Liver (tissue), 9 donors: ENCODE measurements around the gene PPP2R2C. TPM values are rescaled to one million over a fixed set of nuclear protein-coding genes. Genes with fewer than 3 reads are reported as not detected.

ENCODE experiments used
- DNase-seq: peaks from one replicate; pipeline ENCODE4 v3.0.0-alpha.2; 2017; ENCODE audit warnings: low spot score
- H3K27ac ChIP-seq, 2 donors: one replicate each; pipeline ENCODE4 v1.7.0; 2013; ENCODE audit warnings: inconsistent platforms in 2 of 2, low read length in 2 of 2, control low read depth in 1 of 2, low read depth in 1 of 2, mild to moderate bottlenecking in 1 of 2
- H3K27me3 ChIP-seq, 4 donors: one replicate each; pipeline versions ENCODE4 v1.6.1 to v1.7.0; 2013; ENCODE audit warnings: low read length in 3 of 4, inconsistent platforms in 1 of 4, mild to moderate bottlenecking in 1 of 4, moderate library complexity in 1 of 4; ENCODE audit not compliant: control insufficient read depth in 4 of 4, insufficient read depth in 4 of 4
- H3K36me3 ChIP-seq, 4 donors: one replicate each; pipeline versions ENCODE4 v1.6.1 to v1.7.0; 2013; ENCODE audit warnings: low read length in 3 of 4, mild to moderate bottlenecking in 3 of 4, low read depth in 1 of 4, moderate library complexity in 1 of 4; ENCODE audit not compliant: control insufficient read depth in 4 of 4, insufficient read depth in 3 of 4
- H3K4me1 ChIP-seq, 4 donors: one replicate each; pipeline versions ENCODE4 v1.6.1 to v1.7.0; 2013; ENCODE audit warnings: low read length in 3 of 4, mild to moderate bottlenecking in 3 of 4, moderate library complexity in 1 of 4; ENCODE audit not compliant: control insufficient read depth in 4 of 4, insufficient read depth in 4 of 4
- H3K4me3 ChIP-seq, 3 donors: one replicate each; pipeline versions ENCODE4 v1.6.1 to v1.7.0; 2013; ENCODE audit warnings: low read length in 3 of 3, control low read depth in 1 of 3, low read depth in 1 of 3, mild to moderate bottlenecking in 1 of 3
- H3K9ac ChIP-seq, 2 donors: one replicate each; pipeline ENCODE4 v1.7.0; 2013; ENCODE audit warnings: low read length in 2 of 2, mild to moderate bottlenecking in 2 of 2, moderate library complexity in 2 of 2, control low read depth in 1 of 2, low read depth in 1 of 2
- H3K9me3 ChIP-seq, 4 donors: one replicate each; pipeline versions ENCODE4 v1.6.1 to v1.7.0; 2013; ENCODE audit warnings: low read length in 3 of 4; ENCODE audit not compliant: control insufficient read depth in 4 of 4
- EGR1 ChIP-seq, 2 donors: IDR thresholded peaks; 2 replicates each; pipeline ENCODE4 v1.6.1; 2016 to 2018; ENCODE audit warnings: antibody characterized with exemption in 2 of 2, low read depth in 2 of 2
- FOXA1 ChIP-seq: IDR thresholded peaks from 2 replicates; pipeline ENCODE4 v1.6.1; 2016; ENCODE audit warnings: antibody characterized with exemption
- FOXA2 ChIP-seq: IDR thresholded peaks from 2 replicates; pipeline ENCODE4 v1.6.1; 2016; ENCODE audit warnings: antibody characterized with exemption
- GABPA ChIP-seq, 2 donors: IDR thresholded peaks in 1 of 2; conservative IDR thresholded peaks in 1 of 2; 2 replicates each; pipeline ENCODE4 v1.6.1; 2016; ENCODE audit warnings: antibody characterized with exemption in 2 of 2, mild to moderate bottlenecking in 1 of 2, moderate library complexity in 1 of 2
- HNF4A ChIP-seq, 2 donors: conservative IDR thresholded peaks; 2 replicates each; pipeline ENCODE4 v1.6.1; 2016; ENCODE audit warnings: antibody characterized with exemption in 2 of 2, mild to moderate bottlenecking in 2 of 2
- HNF4G ChIP-seq: IDR thresholded peaks from 2 replicates; pipeline ENCODE4 v1.6.1; 2016; ENCODE audit warnings: antibody characterized with exemption
- JUND ChIP-seq, 2 donors: IDR thresholded peaks; 2 replicates each; pipeline ENCODE4 v1.6.1; 2016; ENCODE audit warnings: antibody characterized with exemption in 2 of 2
- NR2F2 ChIP-seq: IDR thresholded peaks from 2 replicates; pipeline ENCODE4 v1.6.1; 2016; ENCODE audit warnings: antibody characterized with exemption
- RAD21 ChIP-seq, 2 donors: IDR thresholded peaks; 2 replicates each; pipeline ENCODE4 v1.6.1; 2016; ENCODE audit warnings: antibody characterized with exemption in 2 of 2, mild to moderate bottlenecking in 2 of 2
- RXRA ChIP-seq, 2 donors: IDR thresholded peaks; 2 replicates each; pipeline ENCODE4 v1.6.1; 2017 to 2018; ENCODE audit warnings: antibody characterized with exemption in 2 of 2, mild to moderate bottlenecking in 1 of 2
- SP1 ChIP-seq: IDR thresholded peaks from 2 replicates; pipeline ENCODE4 v1.6.1; 2018; ENCODE audit warnings: antibody characterized with exemption, mild to moderate bottlenecking
- TAF1 ChIP-seq: conservative IDR thresholded peaks from 2 replicates; pipeline ENCODE4 v1.6.1; 2016; ENCODE audit warnings: antibody characterized with exemption, mild to moderate bottlenecking
- YY1 ChIP-seq: IDR thresholded peaks from 2 replicates; pipeline ENCODE4 v1.6.1; 2016; ENCODE audit warnings: antibody characterized with exemption, mild to moderate bottlenecking
- WGBS: extraction: QIAGEN DNeasy Blood & Tissue Kit; methylation state at CpG from one replicate; pipeline ENCODE4 v1.1.7; 2013; 5-methylcytosine and 5-hydroxymethylcytosine counted together
- polyA plus RNA-seq, 2 donors: library from polyadenylated mRNA; stranded (reverse) in 1 of 2; unstranded in 1 of 2; fragments of 200-250 nt in 1 of 2; fragments of >200 nt in 1 of 2; fragmentation: Nextera tagmentation in 1 of 2; extraction: Ambion mirVana in 1 of 2; gene quantifications; one replicate each; pipeline versions ENCODE4 v1.2.1 to v1.2.3, GENCODE V29; 2013 to 2015
- total RNA-seq, 2 donors: library from RNA; depleted of rRNA; stranded (reverse); fragments of >200 nt; gene quantifications; one replicate each; pipeline ENCODE4 v1.2.3, GENCODE V29; 2014
- TF ChIP-seq, protein P1 (sequence below): IDR thresholded peaks from 2 replicates; pipeline ENCODE4 v1.6.1; 2016; ENCODE audit warnings: antibody characterized with exemption, mild to moderate bottlenecking
- TF ChIP-seq, protein P2 (sequence below): IDR thresholded peaks from 2 replicates; pipeline ENCODE4 v1.6.1; 2016; ENCODE audit warnings: antibody characterized with exemption
- TF ChIP-seq, protein P3 (sequence below): fragments of 150-350 bp; IDR thresholded peaks from 2 replicates; pipeline ENCODE4 v1.5.1; 2017; ENCODE audit warnings: improper control_type of control experiment, low read depth, low read length; ENCODE audit not compliant: missing input control
- TF ChIP-seq, protein P4 (sequence below): IDR thresholded peaks from 2 replicates; pipeline ENCODE4 v1.6.1; 2016; ENCODE audit warnings: antibody characterized with exemption
- TF ChIP-seq, protein P5 (sequence below): IDR thresholded peaks from 2 replicates; pipeline ENCODE4 v1.6.1; 2016; ENCODE audit warnings: antibody characterized with exemption
- donor health status: healthy.
- donor health status: healthy.
- donor health status: healthy.
- donor health status: healthy.
- donor health status: healthy.

PPP2R2C gene
- total and polyA plus RNA-seq, 4 donors = under 0.01 to 0.01 TPM; not detected in 2

- TF ChIP-seq JUND (IDR thresholded peaks at IDR 0.05) (no peak), HNF4A (conservative IDR thresholded peaks at IDR 0.05) (no peak), YY1 (no peak), NR2F2 (no peak), EGR1 (IDR thresholded peaks at IDR 0.05; ENCODE audit: low read depth in 2 of 2) (no peak), RXRA (IDR thresholded peaks at IDR 0.05) (no peak), RAD21 (IDR thresholded peaks at IDR 0.05) (no peak), FOXA1 (no peak), FOXA2 (no peak), SP1 (no peak), TAF1 (no peak), GABPA (IDR thresholded peaks at IDR 0.05 in 1 of 2, conservative IDR thresholded peaks at IDR 0.05 in 1 of 2) (no peak), HNF4G (no peak)
- TF ChIP-seq, protein P1, sequence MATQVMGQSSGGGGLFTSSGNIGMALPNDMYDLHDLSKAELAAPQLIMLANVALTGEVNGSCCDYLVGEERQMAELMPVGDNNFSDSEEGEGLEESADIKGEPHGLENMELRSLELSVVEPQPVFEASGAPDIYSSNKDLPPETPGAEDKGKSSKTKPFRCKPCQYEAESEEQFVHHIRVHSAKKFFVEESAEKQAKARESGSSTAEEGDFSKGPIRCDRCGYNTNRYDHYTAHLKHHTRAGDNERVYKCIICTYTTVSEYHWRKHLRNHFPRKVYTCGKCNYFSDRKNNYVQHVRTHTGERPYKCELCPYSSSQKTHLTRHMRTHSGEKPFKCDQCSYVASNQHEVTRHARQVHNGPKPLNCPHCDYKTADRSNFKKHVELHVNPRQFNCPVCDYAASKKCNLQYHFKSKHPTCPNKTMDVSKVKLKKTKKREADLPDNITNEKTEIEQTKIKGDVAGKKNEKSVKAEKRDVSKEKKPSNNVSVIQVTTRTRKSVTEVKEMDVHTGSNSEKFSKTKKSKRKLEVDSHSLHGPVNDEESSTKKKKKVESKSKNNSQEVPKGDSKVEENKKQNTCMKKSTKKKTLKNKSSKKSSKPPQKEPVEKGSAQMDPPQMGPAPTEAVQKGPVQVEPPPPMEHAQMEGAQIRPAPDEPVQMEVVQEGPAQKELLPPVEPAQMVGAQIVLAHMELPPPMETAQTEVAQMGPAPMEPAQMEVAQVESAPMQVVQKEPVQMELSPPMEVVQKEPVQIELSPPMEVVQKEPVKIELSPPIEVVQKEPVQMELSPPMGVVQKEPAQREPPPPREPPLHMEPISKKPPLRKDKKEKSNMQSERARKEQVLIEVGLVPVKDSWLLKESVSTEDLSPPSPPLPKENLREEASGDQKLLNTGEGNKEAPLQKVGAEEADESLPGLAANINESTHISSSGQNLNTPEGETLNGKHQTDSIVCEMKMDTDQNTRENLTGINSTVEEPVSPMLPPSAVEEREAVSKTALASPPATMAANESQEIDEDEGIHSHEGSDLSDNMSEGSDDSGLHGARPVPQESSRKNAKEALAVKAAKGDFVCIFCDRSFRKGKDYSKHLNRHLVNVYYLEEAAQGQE = no peak
- TF ChIP-seq, protein P2, sequence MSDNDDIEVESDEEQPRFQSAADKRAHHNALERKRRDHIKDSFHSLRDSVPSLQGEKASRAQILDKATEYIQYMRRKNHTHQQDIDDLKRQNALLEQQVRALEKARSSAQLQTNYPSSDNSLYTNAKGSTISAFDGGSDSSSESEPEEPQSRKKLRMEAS = no peak
- TF ChIP-seq, protein P3, sequence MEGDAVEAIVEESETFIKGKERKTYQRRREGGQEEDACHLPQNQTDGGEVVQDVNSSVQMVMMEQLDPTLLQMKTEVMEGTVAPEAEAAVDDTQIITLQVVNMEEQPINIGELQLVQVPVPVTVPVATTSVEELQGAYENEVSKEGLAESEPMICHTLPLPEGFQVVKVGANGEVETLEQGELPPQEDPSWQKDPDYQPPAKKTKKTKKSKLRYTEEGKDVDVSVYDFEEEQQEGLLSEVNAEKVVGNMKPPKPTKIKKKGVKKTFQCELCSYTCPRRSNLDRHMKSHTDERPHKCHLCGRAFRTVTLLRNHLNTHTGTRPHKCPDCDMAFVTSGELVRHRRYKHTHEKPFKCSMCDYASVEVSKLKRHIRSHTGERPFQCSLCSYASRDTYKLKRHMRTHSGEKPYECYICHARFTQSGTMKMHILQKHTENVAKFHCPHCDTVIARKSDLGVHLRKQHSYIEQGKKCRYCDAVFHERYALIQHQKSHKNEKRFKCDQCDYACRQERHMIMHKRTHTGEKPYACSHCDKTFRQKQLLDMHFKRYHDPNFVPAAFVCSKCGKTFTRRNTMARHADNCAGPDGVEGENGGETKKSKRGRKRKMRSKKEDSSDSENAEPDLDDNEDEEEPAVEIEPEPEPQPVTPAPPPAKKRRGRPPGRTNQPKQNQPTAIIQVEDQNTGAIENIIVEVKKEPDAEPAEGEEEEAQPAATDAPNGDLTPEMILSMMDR = no peak
- TF ChIP-seq, protein P4, sequence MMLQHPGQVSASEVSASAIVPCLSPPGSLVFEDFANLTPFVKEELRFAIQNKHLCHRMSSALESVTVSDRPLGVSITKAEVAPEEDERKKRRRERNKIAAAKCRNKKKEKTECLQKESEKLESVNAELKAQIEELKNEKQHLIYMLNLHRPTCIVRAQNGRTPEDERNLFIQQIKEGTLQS = no peak
- TF ChIP-seq, protein P5, sequence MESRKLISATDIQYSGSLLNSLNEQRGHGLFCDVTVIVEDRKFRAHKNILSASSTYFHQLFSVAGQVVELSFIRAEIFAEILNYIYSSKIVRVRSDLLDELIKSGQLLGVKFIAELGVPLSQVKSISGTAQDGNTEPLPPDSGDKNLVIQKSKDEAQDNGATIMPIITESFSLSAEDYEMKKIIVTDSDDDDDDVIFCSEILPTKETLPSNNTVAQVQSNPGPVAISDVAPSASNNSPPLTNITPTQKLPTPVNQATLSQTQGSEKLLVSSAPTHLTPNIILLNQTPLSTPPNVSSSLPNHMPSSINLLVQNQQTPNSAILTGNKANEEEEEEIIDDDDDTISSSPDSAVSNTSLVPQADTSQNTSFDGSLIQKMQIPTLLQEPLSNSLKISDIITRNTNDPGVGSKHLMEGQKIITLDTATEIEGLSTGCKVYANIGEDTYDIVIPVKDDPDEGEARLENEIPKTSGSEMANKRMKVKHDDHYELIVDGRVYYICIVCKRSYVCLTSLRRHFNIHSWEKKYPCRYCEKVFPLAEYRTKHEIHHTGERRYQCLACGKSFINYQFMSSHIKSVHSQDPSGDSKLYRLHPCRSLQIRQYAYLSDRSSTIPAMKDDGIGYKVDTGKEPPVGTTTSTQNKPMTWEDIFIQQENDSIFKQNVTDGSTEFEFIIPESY = no peak
- no peak for DNase-seq
- Histone ChIP-seq H3K9ac (no peak overlapping the region), H3K27me3 (peaks cover 0 to 4% (median 0%) of the 10 kb centered on the region in 4 donors), H3K4me3 (no peak overlapping the region), H3K27ac (no peak overlapping the region), H3K9me3 (peaks cover 0 to 2% (median 0%) of the 10 kb centered on the region in 4 donors), H3K4me1 (peaks cover 0 to 4% (median 0%) of the 10 kb centered on the region in 4 donors), H3K36me3 (no peaks in the 10 kb centered on the region)
- 14% methylated on average over 19 of the region's 19 CpGs for WGBS
Measured at GRCh38 chr4:6337331-6337935, 135.0 kb downstream of the PPP2R2C start.
